HT1080 (cell line): ENCODE results near the gene OR1L6. TPM values are rescaled to one million over a fixed set of nuclear protein-coding genes. Genes with fewer than 3 reads are reported as not detected.

Experiments
- total RNA-seq: library from RNA; depleted of rRNA; stranded (reverse); fragments of >200 nt; shearing (Covaris generic); gene quantifications from 2 replicates; pipeline ENCODE4 v1.2.3, GENCODE V29; 2014; rRNA removed

Gene OR1L6
- total RNA-seq, 1 experiment from 2014 or later = not detected

Other genes starting within 250 kb of the OR1L6 start
- gene OR1J2, start 231.5 kb upstream of the OR1L6 start, total RNA-seq = 0.17 TPM in 1 of 2 replicates, not detected in the other
- not detected in 2 replicates for gene OR1J4, start 223.2 kb upstream of the OR1L6 start, total RNA-seq
- not detected in 2 replicates for gene OR1N1, start 215.0 kb upstream of the OR1L6 start, total RNA-seq
- not detected in 2 replicates for gene OR1N2, start 189.2 kb upstream of the OR1L6 start, total RNA-seq
- gene OR1L8, start 158.9 kb upstream of the OR1L6 start, total RNA-seq = not detected in 2 replicates
- not detected in 2 replicates for gene OR1Q1, start 127.6 kb upstream of the OR1L6 start, total RNA-seq
- gene OR1B1, start 84.7 kb upstream of the OR1L6 start, total RNA-seq = not detected in 2 replicates
- not detected in 2 replicates for gene OR1L1, start 80.6 kb upstream of the OR1L6 start, total RNA-seq
- gene OR1L3, start 67.2 kb upstream of the OR1L6 start, total RNA-seq = not detected in 2 replicates
- not detected in 2 replicates for gene OR1L4, start 18.3 kb upstream of the OR1L6 start, total RNA-seq
- not detected in 2 replicates for gene OR5C1, start 46.6 kb downstream of the OR1L6 start, total RNA-seq
- not detected in 2 replicates for gene OR1K1, start 57.8 kb downstream of the OR1L6 start, total RNA-seq
- 21.8 and 25.1 TPM in 2 replicates for gene PDCL, start 86.3 kb downstream of the OR1L6 start, total RNA-seq
- gene RC3H2, start 163.1 kb downstream of the OR1L6 start, total RNA-seq = 32.0 and 33.7 TPM in 2 replicates
- gene ZBTB6, start 171.0 kb downstream of the OR1L6 start, total RNA-seq = 7.3 and 13.0 TPM in 2 replicates
- 4.2 and 5.4 TPM in 2 replicates for gene ZBTB26, start 189.2 kb downstream of the OR1L6 start, total RNA-seq
- gene RABGAP1, start 198.7 kb downstream of the OR1L6 start, total RNA-seq = 15.1 and 20.2 TPM in 2 replicates